ENCODE data around the gene TAF4.

- TF ChIP-seq POLR2A (IDR thresholded peaks at IDR 0.05; ENCODE audit: low read length): no peak
- TF ChIP-seq GATA1 (IDR thresholded peaks at IDR 0.05; ENCODE audit: low read depth, low read length): no peak
These were observed 140.7 kb downstream of the TAF4 start for GRCh38 chr20:61924858-61925554.
